HG03103 (cell line): ENCODE measurements around the gene SQSTM1.

ENCODE experiments used
- ATAC-seq: cut with Tn5 transposase; IDR thresholded peaks from one replicate; pipeline ENCODE4 v1.9.1; 2021; ENCODE audit warnings: low read depth; ENCODE audit not compliant: unreplicated experiment

Gene SQSTM1

GRCh38 chr5:179794171-179794570 lies 26.5 kb upstream of the SQSTM1 start:
- ATAC-seq, result no peak

- no peak for ATAC-seq
Measured at GRCh38 chr5:179794575-179794974, 26.1 kb upstream of the SQSTM1 start.

GRCh38 chr5:179795049-179795862 lies 25.4 kb upstream of the SQSTM1 start:
- ATAC-seq, result no peak

GRCh38 chr5:179795863-179796833 lies 24.6 kb upstream of the SQSTM1 start:
- peak; percentile 58 for ATAC-seq

- ATAC-seq, result no peak
Measured at GRCh38 chr5:179796877-179797608, 23.7 kb upstream of the SQSTM1 start.

GRCh38 chr5:179797741-179798140 lies 23.0 kb upstream of the SQSTM1 start:
- no peak for ATAC-seq

- no peak for ATAC-seq
Measured at GRCh38 chr5:179798144-179798770, 22.4 kb upstream of the SQSTM1 start.

- ATAC-seq, result no peak
Measured at GRCh38 chr5:179798771-179799643, 21.7 kb upstream of the SQSTM1 start.

- ATAC-seq, result no peak
Measured at GRCh38 chr5:179799644-179799973, 21.1 kb upstream of the SQSTM1 start.

GRCh38 chr5:179800071-179800695 lies 20.5 kb upstream of the SQSTM1 start:
- no peak for ATAC-seq

GRCh38 chr5:179800696-179801201 lies 20.0 kb upstream of the SQSTM1 start:
- ATAC-seq, result no peak

- ATAC-seq, result peak; percentile 41
Measured at GRCh38 chr5:179801304-179802206, 19.1 kb upstream of the SQSTM1 start.

- ATAC-seq, result no peak
Measured at GRCh38 chr5:179802207-179802883, 18.4 kb upstream of the SQSTM1 start.

GRCh38 chr5:179802950-179803562 lies 17.6 kb upstream of the SQSTM1 start:
- no peak for ATAC-seq

- no peak for ATAC-seq
Measured at GRCh38 chr5:179803651-179804554, 16.8 kb upstream of the SQSTM1 start.

- no peak for ATAC-seq
Measured at GRCh38 chr5:179804555-179804947, 16.2 kb upstream of the SQSTM1 start.
